ENCODE data around the gene RFX5.

GRCh38 chr1:151344291-151344690 lies 2.8 kb downstream of the RFX5 start:
- no peak for TF ChIP-seq SP1 (IDR thresholded peaks at IDR 0.05)
- no peak for TF ChIP-seq CTCF (IDR thresholded peaks at IDR 0.05; ENCODE audit: low read depth, low read length, missing input control)
- TF ChIP-seq, protein P1, sequence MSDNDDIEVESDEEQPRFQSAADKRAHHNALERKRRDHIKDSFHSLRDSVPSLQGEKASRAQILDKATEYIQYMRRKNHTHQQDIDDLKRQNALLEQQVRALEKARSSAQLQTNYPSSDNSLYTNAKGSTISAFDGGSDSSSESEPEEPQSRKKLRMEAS (IDR thresholded peaks at IDR 0.05) = no peak
- TF ChIP-seq, protein P2, sequence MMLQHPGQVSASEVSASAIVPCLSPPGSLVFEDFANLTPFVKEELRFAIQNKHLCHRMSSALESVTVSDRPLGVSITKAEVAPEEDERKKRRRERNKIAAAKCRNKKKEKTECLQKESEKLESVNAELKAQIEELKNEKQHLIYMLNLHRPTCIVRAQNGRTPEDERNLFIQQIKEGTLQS (IDR thresholded peaks at IDR 0.05) = no peak
- TF ChIP-seq FOXA1 (IDR thresholded peaks at IDR 0.05) = no peak
- TF ChIP-seq RAD21 (IDR thresholded peaks at IDR 0.05) = no peak

All from liver (tissue), 3 donors.